ENCODE measurements around the gene DCC. TPM values are rescaled to one million over a fixed set of nuclear protein-coding genes. Genes with fewer than 3 reads are reported as not detected.

The DCC gene
- total and polyA plus RNA-seq, 2 experiments from 2014 or later = not detected

DNA sequence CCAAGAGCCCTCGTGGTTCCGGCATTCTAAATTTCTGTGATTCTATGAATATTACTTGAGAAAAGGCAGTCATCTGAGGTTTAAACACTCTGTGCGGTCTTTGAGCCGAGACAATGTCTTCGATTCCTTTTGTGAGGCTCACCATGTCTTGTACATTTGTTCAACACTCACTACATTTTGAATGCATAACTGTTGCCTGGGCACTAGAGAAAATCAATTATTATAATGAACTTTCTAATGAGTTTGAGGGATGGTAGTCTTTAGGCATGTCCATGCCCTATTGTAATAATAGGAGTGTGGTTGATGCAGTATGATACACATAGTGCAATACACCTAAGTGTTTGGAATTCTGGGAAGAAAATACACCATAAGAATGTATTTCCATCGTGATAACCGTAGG lies 1181.1 kb downstream of the DCC start:
- H3K4me1 ChIP-seq (ENCODE audit: insufficient read depth) = no peaks in the 10 kb centered on the region
- in situ Hi-C loops (cut with MboI) = no loop called here
- H3K4me2 ChIP-seq (ENCODE audit: unreplicated experiment) = no peak overlapping the region
- no peaks in the 10 kb centered on the region for H3K36me3 ChIP-seq (ENCODE audit: low read depth)
- H3K27me3 ChIP-seq (replicated peaks; ENCODE audit: insufficient read depth) = no peaks in the 10 kb centered on the region
- TF ChIP-seq EZH2phosphoT487 (IDR thresholded peaks at IDR 0.05; ENCODE audit: insufficient read depth, low read depth) = no peak
- H3F3A ChIP-seq (ENCODE audit: insufficient read depth) = no peaks in the 10 kb centered on the region
- H2AFZ ChIP-seq = no peak overlapping the region
- H3K27ac ChIP-seq = no peak overlapping the region
- 39 to 43% methylated on average over 7 of the region's 7 CpGs for WGBS, 2 experiments (ENCODE audit: low coverage in 1 of 2, low lambda C conversion rate in 2 of 2, missing lambda C conversion rate in 2 of 2)
- no peak for DNase-seq
- no peaks in the 10 kb centered on the region for H3K79me2 ChIP-seq (ENCODE audit: insufficient read depth)
- no peaks in the 10 kb centered on the region for H3K9me2 ChIP-seq (ENCODE audit: insufficient read depth)
- H3K9me3 ChIP-seq (ENCODE audit: low read depth) = no peaks in the 10 kb centered on the region
- H3K9ac ChIP-seq = no peak overlapping the region
- no peak overlapping the region for H3K4me3 ChIP-seq
- H4K20me1 ChIP-seq (ENCODE audit: insufficient read depth) = no peaks in the 10 kb centered on the region

- no peak for DNase-seq
- Histone ChIP-seq H3K9me2 (ENCODE audit: insufficient read depth) (no peaks in the 10 kb centered on the region), H3F3A (ENCODE audit: insufficient read depth) (no peaks in the 10 kb centered on the region), H3K4me3 (no peak overlapping the region), H3K4me1 (ENCODE audit: insufficient read depth) (no peaks in the 10 kb centered on the region), H3K9me3 (ENCODE audit: low read depth) (no peaks in the 10 kb centered on the region), H2AFZ (no peak overlapping the region), H3K27ac (no peak overlapping the region), H3K79me2 (ENCODE audit: insufficient read depth) (no peaks in the 10 kb centered on the region), H3K36me3 (ENCODE audit: low read depth) (no peaks in the 10 kb centered on the region), H4K20me1 (ENCODE audit: insufficient read depth) (no peaks in the 10 kb centered on the region), H3K9ac (no peak overlapping the region), H3K27me3 (replicated peaks; ENCODE audit: insufficient read depth) (no peaks in the 10 kb centered on the region), H3K4me2 (ENCODE audit: unreplicated experiment) (no peak overlapping the region)
- 18 to 19% methylated on average over 4 of the region's 4 CpGs for WGBS, 2 experiments (ENCODE audit: low coverage in 1 of 2, low lambda C conversion rate in 2 of 2, missing lambda C conversion rate in 2 of 2)
- no peak for TF ChIP-seq EZH2 (IDR thresholded peaks at IDR 0.05; ENCODE audit: insufficient read depth, poor library complexity, severe bottlenecking)
- no peak for TF ChIP-seq EZH2phosphoT487 (IDR thresholded peaks at IDR 0.05; ENCODE audit: insufficient read depth, low read depth)
- in situ Hi-C loops (cut with MboI) = no loop called here
These were observed 1186.3 kb downstream of the DCC start for GRCh38 chr18:53526101-53526870.

- H3K9ac ChIP-seq = no peak overlapping the region
- no peaks in the 10 kb centered on the region for H4K20me1 ChIP-seq (ENCODE audit: insufficient read depth)
- H3K27ac ChIP-seq = no peak overlapping the region
- no peak overlapping the region for H2AFZ ChIP-seq
- no peaks in the 10 kb centered on the region for H3K36me3 ChIP-seq (ENCODE audit: low read depth)
- no peaks in the 10 kb centered on the region for H3K4me1 ChIP-seq (ENCODE audit: insufficient read depth)
- TF ChIP-seq EZH2phosphoT487 (IDR thresholded peaks at IDR 0.05; ENCODE audit: insufficient read depth, low read depth) = no peak
- TF ChIP-seq EZH2 (IDR thresholded peaks at IDR 0.05; ENCODE audit: insufficient read depth, poor library complexity, severe bottlenecking) = no peak
- no peaks in the 10 kb centered on the region for H3K79me2 ChIP-seq (ENCODE audit: insufficient read depth)
- DNase-seq = no peak
- WGBS, 2 experiments (ENCODE audit: low coverage in 1 of 2, low lambda C conversion rate in 2 of 2, missing lambda C conversion rate in 2 of 2) = 37 to 48% methylated on average over 2 of the region's 2 CpGs
- in situ Hi-C loops (cut with MboI) = no loop called here
- H3K9me3 ChIP-seq (ENCODE audit: low read depth) = no peaks in the 10 kb centered on the region
- H3K9me2 ChIP-seq (ENCODE audit: insufficient read depth) = no peaks in the 10 kb centered on the region
- H3K4me3 ChIP-seq = no peak overlapping the region
- no peak overlapping the region for H3K4me2 ChIP-seq (ENCODE audit: unreplicated experiment)
- H3F3A ChIP-seq (ENCODE audit: insufficient read depth) = no peaks in the 10 kb centered on the region
- no peaks in the 10 kb centered on the region for H3K27me3 ChIP-seq (replicated peaks; ENCODE audit: insufficient read depth)
These were observed 1187.4 kb downstream of the DCC start for GRCh38 chr18:53527365-53527764.

GRCh38 chr18:53531187-53531586 lies 1191.2 kb downstream of the DCC start:
- in situ Hi-C loops (cut with MboI) = no loop called here
- Histone ChIP-seq H3K79me2 (ENCODE audit: insufficient read depth) (no peaks in the 10 kb centered on the region), H3K27me3 (replicated peaks; ENCODE audit: insufficient read depth) (no peaks in the 10 kb centered on the region), H3K4me2 (ENCODE audit: unreplicated experiment) (no peak overlapping the region), H3K27ac (no peak overlapping the region), H3K4me3 (no peak overlapping the region), H3F3A (ENCODE audit: insufficient read depth) (no peaks in the 10 kb centered on the region), H3K9ac (no peak overlapping the region), H3K4me1 (ENCODE audit: insufficient read depth) (no peaks in the 10 kb centered on the region), H3K9me3 (ENCODE audit: low read depth) (no peaks in the 10 kb centered on the region), H4K20me1 (ENCODE audit: insufficient read depth) (no peaks in the 10 kb centered on the region), H2AFZ (no peak overlapping the region), H3K9me2 (ENCODE audit: insufficient read depth) (no peaks in the 10 kb centered on the region), H3K36me3 (ENCODE audit: low read depth) (no peaks in the 10 kb centered on the region)
- no peak for DNase-seq
- TF ChIP-seq EZH2 (IDR thresholded peaks at IDR 0.05; ENCODE audit: insufficient read depth, poor library complexity, severe bottlenecking) = no peak
- TF ChIP-seq EZH2phosphoT487 (IDR thresholded peaks at IDR 0.05; ENCODE audit: insufficient read depth, low read depth) = no peak

DNA sequence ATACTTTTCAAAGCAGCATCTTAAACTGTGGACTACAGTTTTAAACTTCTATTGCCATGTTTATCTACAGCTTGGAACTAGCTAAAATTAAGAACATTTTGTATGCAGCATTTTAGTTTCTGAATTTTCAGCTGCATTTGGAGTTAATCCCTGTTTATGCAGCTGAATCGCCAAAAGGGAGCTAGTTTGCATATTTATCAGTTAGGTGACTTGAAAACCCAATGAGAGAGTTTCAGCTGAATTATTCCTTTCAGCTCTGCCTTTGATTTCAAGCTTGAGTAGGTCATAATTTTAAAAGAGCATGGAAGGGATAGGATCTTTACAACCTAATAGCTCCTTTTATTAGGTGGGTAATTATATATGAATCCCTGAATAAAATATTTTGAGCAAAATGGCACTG lies 1191.9 kb downstream of the DCC start:
- no peak overlapping the region for H3K4me3 ChIP-seq
- no peak overlapping the region for H3K9ac ChIP-seq
- WGBS, 2 experiments (ENCODE audit: low coverage in 1 of 2, low lambda C conversion rate in 2 of 2, missing lambda C conversion rate in 2 of 2) = 23 to 28% methylated on average over 1 of the region's 1 CpG
- no peaks in the 10 kb centered on the region for H3K4me1 ChIP-seq (ENCODE audit: insufficient read depth)
- no peaks in the 10 kb centered on the region for H3K9me3 ChIP-seq (ENCODE audit: low read depth)
- H3K9me2 ChIP-seq (ENCODE audit: insufficient read depth) = no peaks in the 10 kb centered on the region
- in situ Hi-C loops (cut with MboI) = no loop called here
- H3K4me2 ChIP-seq (ENCODE audit: unreplicated experiment) = no peak overlapping the region
- TF ChIP-seq EZH2phosphoT487 (IDR thresholded peaks at IDR 0.05; ENCODE audit: insufficient read depth, low read depth) = no peak
- no peak for TF ChIP-seq EZH2 (IDR thresholded peaks at IDR 0.05; ENCODE audit: insufficient read depth, poor library complexity, severe bottlenecking)
- no peaks in the 10 kb centered on the region for H3K79me2 ChIP-seq (ENCODE audit: insufficient read depth)
- no peaks in the 10 kb centered on the region for H3F3A ChIP-seq (ENCODE audit: insufficient read depth)
- no peak overlapping the region for H3K27ac ChIP-seq
- no peaks in the 10 kb centered on the region for H4K20me1 ChIP-seq (ENCODE audit: insufficient read depth)
- H2AFZ ChIP-seq = no peak overlapping the region
- no peaks in the 10 kb centered on the region for H3K27me3 ChIP-seq (replicated peaks; ENCODE audit: insufficient read depth)
- H3K36me3 ChIP-seq (ENCODE audit: low read depth) = no peaks in the 10 kb centered on the region
- DNase-seq = no peak
